ENCODE measurements around the gene CCL3. TPM values are rescaled to one million over a fixed set of nuclear protein-coding genes. Genes with fewer than 3 reads are reported as not detected.
"Not testable (repeated sequence)": the region's sequence is repeated elsewhere in the genome, so short reads cannot be mapped to it uniquely, and the experiment has no call there.

Gene CCL3
- total and polyA plus RNA-seq, 2 experiments from 2014 or later, result not detected

- Histone ChIP-seq H3K9me2 (ENCODE audit: insufficient read depth) (no peaks in the 10 kb centered on the region), H3F3A (replicated peaks; ENCODE audit: low read depth) (no peaks in the 10 kb centered on the region), H3K79me2 (replicated peaks; ENCODE audit: insufficient read depth) (no peaks in the 10 kb centered on the region), H3K4me2 (no peak overlapping the region), H4K20me1 (replicated peaks; ENCODE audit: insufficient read depth) (no peaks in the 10 kb centered on the region), H3K4me3 (no peak overlapping the region), H2AFZ (no peak overlapping the region), H3K36me3 (ENCODE audit: insufficient read depth) (no peaks in the 10 kb centered on the region), H3K4me1 (ENCODE audit: insufficient read depth) (no peaks in the 10 kb centered on the region), H3K27ac (ENCODE audit: low read depth) (no peak overlapping the region), H3K27me3 (ENCODE audit: insufficient read depth) (no peaks in the 10 kb centered on the region)
- TF ChIP-seq CREB1 (CRISPR knock-in tag; IDR thresholded peaks at IDR 0.05; ENCODE audit: low read depth), result no peak
- no peak for TF ChIP-seq ZNF462 (CRISPR knock-in tag; IDR thresholded peaks at IDR 0.05)
- no peak for TF ChIP-seq ZNF114 (CRISPR knock-in tag; IDR thresholded peaks at IDR 0.05)
- TF ChIP-seq REST (IDR thresholded peaks at IDR 0.05; ENCODE audit: unreplicated experiment), result no peak
- no peak for TF ChIP-seq EZH2 (IDR thresholded peaks at IDR 0.05; ENCODE audit: low read depth, unreplicated experiment)
- no peak for TF ChIP-seq POLR2AphosphoS5 (IDR thresholded peaks at IDR 0.05; ENCODE audit: low read depth)
- no peak for TF ChIP-seq STAT1 (IDR thresholded peaks at IDR 0.05; ENCODE audit: unreplicated experiment)
- Mint-ChIP-seq H3K36me3 (ENCODE audit: low read depth) (no peaks in the 10 kb centered on the region), H3K9me3 (no peaks in the 10 kb centered on the region; the same call in 2 of the 3 replicates), H3K4me3 (no peak overlapping the region), H3K27ac (no peak overlapping the region), H3K27me3 (ENCODE audit: insufficient read depth, low read depth, poor library complexity) (peaks cover 2% of the 10 kb centered on the region), H3K4me1 (no peaks in the 10 kb centered on the region)
- DNase-seq (ENCODE audit: low spot score), result no peak
- ATAC-seq, result no peak
These were observed 14.8 kb upstream of the CCL3 start for GRCh38 chr17:36104701-36105181.

- H3K27ac Mint-ChIP-seq; H3K4me1 ChIP-seq (ENCODE audit: insufficient read depth); H3K27me3 Mint-ChIP-seq (ENCODE audit: insufficient read depth, low read depth, poor library complexity); ATAC-seq; H3K36me3 ChIP-seq (ENCODE audit: insufficient read depth); H3K36me3 Mint-ChIP-seq (ENCODE audit: low read depth); H3K9me2 ChIP-seq (ENCODE audit: insufficient read depth); H3K4me3 Mint-ChIP-seq; H3K9me3 Mint-ChIP-seq; H2AFZ ChIP-seq; H3K4me2 ChIP-seq; H3K79me2 ChIP-seq (replicated peaks; ENCODE audit: insufficient read depth); H4K20me1 ChIP-seq (replicated peaks; ENCODE audit: insufficient read depth); DNase-seq (ENCODE audit: low spot score); H3K4me3 ChIP-seq; H3K4me1 Mint-ChIP-seq; H3K27ac ChIP-seq (ENCODE audit: low read depth); H3F3A ChIP-seq (replicated peaks; ENCODE audit: low read depth); H3K27me3 ChIP-seq (ENCODE audit: insufficient read depth): not testable (repeated sequence)
These were observed 14.3 kb upstream of the CCL3 start for GRCh38 chr17:36104246-36104645.

GRCh38 chr17:36103401-36103975 is 13.5 kb upstream of the CCL3 start, which contains the start of gene CCL4:
CCL4 (plus strand) TSS chr17:36103827; CDS start chr17:36103906, 79 bp downstream.
- not testable (repeated sequence) for DNase-seq (ENCODE audit: low spot score)

More at GRCh38 chr17:36103401-36103975, 13.5 kb upstream of the CCL3 start, which contains the start of gene CCL4:
- not testable (repeated sequence) for H3F3A ChIP-seq (replicated peaks; ENCODE audit: low read depth); H3K27ac Mint-ChIP-seq; ATAC-seq; H2AFZ ChIP-seq; H4K20me1 ChIP-seq (replicated peaks; ENCODE audit: insufficient read depth); H3K4me3 ChIP-seq; H3K4me1 ChIP-seq (ENCODE audit: insufficient read depth); H3K4me1 Mint-ChIP-seq; H3K79me2 ChIP-seq (replicated peaks; ENCODE audit: insufficient read depth); H3K27me3 ChIP-seq (ENCODE audit: insufficient read depth); H3K27me3 Mint-ChIP-seq (ENCODE audit: insufficient read depth, low read depth, poor library complexity); H3K36me3 Mint-ChIP-seq (ENCODE audit: low read depth); H3K36me3 ChIP-seq (ENCODE audit: insufficient read depth); H3K4me2 ChIP-seq; H3K9me3 Mint-ChIP-seq; H3K27ac ChIP-seq (ENCODE audit: low read depth); H3K4me3 Mint-ChIP-seq; H3K9me2 ChIP-seq (ENCODE audit: insufficient read depth)
